ENCODE measurements around the gene GALNTL6.

GRCh38 chr4:172950990-172951389 lies 1137.8 kb downstream of the GALNTL6 start:
- TF ChIP-seq POLR2A (IDR thresholded peaks at IDR 0.05; ENCODE audit: low read depth, low read length) (no peak), CTCF (IDR thresholded peaks at IDR 0.05; ENCODE audit: extremely low read depth in 1 of 2, insufficient read depth in 1 of 2, low read depth in 1 of 2, low read length in 2 of 2) (no peak), POLR2AphosphoS5 (IDR thresholded peaks at IDR 0.05; ENCODE audit: insufficient read depth, low read depth, low read length) (no peak), EZH2 (IDR thresholded peaks at IDR 0.05; ENCODE audit: borderline replicate concordance, low read depth, low read length, severe bottlenecking) (no peak)

Measured in endothelial cell of umbilical vein (primary cell).